Thoracic aorta (tissue), 2 donors: ENCODE data around the gene ADGRA1. TPM values are rescaled to one million over a fixed set of nuclear protein-coding genes. Genes with fewer than 3 reads are reported as not detected.
"Not testable (repeated sequence)": the region's sequence is repeated elsewhere in the genome, so short reads cannot be mapped to it uniquely, and the experiment has no call there.

Source experiments
- ATAC-seq: fragments of 150-250 bp; one replicate; pipeline ENCODE4 v1.8.0; 2017; ENCODE audit warnings: low read depth; ENCODE audit not compliant: insufficient number of reproducible peaks, low FRiP score
- DNase-seq: peaks from one replicate; pipeline ENCODE4 v3.0.0-alpha.2; 2020; ENCODE audit warnings: low spot score
- H3K27ac ChIP-seq, 2 donors: fragments of 200-600 bp; sonication (generic); 1 replicate in 1 of 2; 2 replicates in 1 of 2; pipeline ENCODE4 v1.5.1; 2016; ENCODE audit warnings: mild to moderate bottlenecking in 2 of 2, moderate library complexity in 2 of 2
- H3K27me3 ChIP-seq: fragments of 200-600 bp; sonication (generic); replicated peaks from 2 replicates; pipeline ENCODE4 v1.6.0; 2016; ENCODE audit warnings: mild to moderate bottlenecking; ENCODE audit not compliant: insufficient read depth
- H3K36me3 ChIP-seq: fragments of 200-600 bp; sonication (generic); one replicate; pipeline ENCODE4 v1.5.1; 2016
- H3K4me1 ChIP-seq, 2 donors: fragments of 200-600 bp; sonication (generic); 1 replicate in 1 of 2; 2 replicates in 1 of 2; pipeline versions ENCODE4 v1.5.1 to v1.6.0; 2016; ENCODE audit warnings: low read depth in 2 of 2, mild to moderate bottlenecking in 1 of 2; ENCODE audit not compliant: control insufficient read depth in 1 of 2
- H3K4me3 ChIP-seq: fragments of 200-600 bp; sonication (generic); 2 replicates; pipeline ENCODE4 v1.5.1; 2016; ENCODE audit warnings: mild to moderate bottlenecking
- H3K9me3 ChIP-seq: fragments of 200-600 bp; sonication (generic); 2 replicates; pipeline ENCODE4 v1.5.1; 2016
- total RNA-seq, 2 donors: library from RNA; depleted of rRNA; stranded (reverse); fragments of >200 nt; gene quantifications; one replicate each; pipeline versions ENCODE4 v1.1.0 to v1.2.3, GENCODE V29; 2016
- TF ChIP-seq, protein P1 (sequence below): fragments of 200-600 bp; sonication (generic); IDR thresholded peaks from one replicate; pipeline ENCODE4 v1.5.1; 2019; ENCODE audit warnings: antibody characterized with exemption

The ADGRA1 gene
- total RNA-seq, 2 donors from 2014 or later: not detected

DNA sequence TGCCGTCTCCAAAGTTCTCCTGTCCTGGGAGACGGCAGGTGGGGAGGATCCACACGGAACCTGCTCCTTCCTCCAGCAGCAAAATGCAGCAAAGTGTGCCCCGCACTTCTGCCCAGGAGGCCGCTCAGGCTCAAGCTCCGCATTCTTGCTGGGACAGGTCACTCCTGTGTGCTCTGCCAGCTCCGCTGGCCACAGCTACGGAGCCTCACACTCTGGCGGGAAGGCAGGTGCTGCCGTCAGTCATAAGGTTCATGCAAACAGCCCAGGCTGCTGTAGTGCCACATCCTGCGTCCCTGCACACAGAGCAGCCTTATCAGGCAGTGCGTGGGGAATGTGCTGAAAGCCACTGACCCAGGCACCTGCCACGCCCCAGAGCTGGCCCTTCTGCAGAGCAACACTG is 22.4 kb downstream of the ADGRA1 start:
- DNase-seq (no peak), ATAC-seq (no peak)
- TF ChIP-seq, protein P1, sequence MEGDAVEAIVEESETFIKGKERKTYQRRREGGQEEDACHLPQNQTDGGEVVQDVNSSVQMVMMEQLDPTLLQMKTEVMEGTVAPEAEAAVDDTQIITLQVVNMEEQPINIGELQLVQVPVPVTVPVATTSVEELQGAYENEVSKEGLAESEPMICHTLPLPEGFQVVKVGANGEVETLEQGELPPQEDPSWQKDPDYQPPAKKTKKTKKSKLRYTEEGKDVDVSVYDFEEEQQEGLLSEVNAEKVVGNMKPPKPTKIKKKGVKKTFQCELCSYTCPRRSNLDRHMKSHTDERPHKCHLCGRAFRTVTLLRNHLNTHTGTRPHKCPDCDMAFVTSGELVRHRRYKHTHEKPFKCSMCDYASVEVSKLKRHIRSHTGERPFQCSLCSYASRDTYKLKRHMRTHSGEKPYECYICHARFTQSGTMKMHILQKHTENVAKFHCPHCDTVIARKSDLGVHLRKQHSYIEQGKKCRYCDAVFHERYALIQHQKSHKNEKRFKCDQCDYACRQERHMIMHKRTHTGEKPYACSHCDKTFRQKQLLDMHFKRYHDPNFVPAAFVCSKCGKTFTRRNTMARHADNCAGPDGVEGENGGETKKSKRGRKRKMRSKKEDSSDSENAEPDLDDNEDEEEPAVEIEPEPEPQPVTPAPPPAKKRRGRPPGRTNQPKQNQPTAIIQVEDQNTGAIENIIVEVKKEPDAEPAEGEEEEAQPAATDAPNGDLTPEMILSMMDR: no peak
- Histone ChIP-seq H3K4me3 (no peak overlapping the region), H3K4me1 (no peaks in the 10 kb centered on the region), H3K27ac (no peak overlapping the region), H3K27me3 (no peaks in the 10 kb centered on the region), H3K9me3 (peaks cover 20% of the 10 kb centered on the region), H3K36me3 (no peaks in the 10 kb centered on the region)

DNA sequence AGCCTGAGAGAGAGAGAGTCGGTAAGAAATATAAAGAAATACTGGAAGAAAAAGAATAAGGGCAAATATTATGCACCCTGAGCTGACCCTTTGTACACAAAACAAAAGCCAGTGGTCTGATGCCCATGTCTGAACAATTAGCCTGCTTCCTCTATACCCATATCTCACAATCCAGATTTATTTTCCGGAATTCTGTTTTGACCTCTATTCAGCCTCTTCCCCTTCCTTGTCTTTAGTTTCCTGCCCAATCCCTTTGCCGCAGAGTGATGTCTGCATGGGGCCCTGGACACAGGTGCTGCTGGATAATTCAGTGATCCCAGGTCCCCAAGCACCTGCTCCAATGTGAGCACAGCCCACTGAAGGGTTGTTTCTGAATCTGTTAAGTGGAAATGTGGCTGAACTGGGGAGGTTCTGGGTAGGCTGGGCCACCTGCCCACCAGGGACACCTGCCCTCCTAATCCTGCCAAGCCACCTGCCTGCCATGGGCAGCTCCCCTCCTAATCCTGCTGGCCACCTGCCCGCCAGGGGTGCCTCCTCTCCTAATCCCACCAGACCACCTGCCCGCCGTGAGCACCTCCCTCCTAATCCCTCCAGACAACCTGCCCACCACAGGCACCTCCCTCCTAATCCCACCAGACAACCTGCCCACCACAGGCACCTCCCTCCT is 23.0 kb downstream of the ADGRA1 start:
- Histone ChIP-seq H3K9me3 (peaks cover 20% of the 10 kb centered on the region), H3K27ac (no peak overlapping the region), H3K27me3 (no peaks in the 10 kb centered on the region), H3K4me3 (no peak overlapping the region), H3K36me3 (no peaks in the 10 kb centered on the region), H3K4me1 (no peaks in the 10 kb centered on the region)
- DNase-seq: no peak
- ATAC-seq: no peak
- TF ChIP-seq, protein P1: no peak

DNA sequence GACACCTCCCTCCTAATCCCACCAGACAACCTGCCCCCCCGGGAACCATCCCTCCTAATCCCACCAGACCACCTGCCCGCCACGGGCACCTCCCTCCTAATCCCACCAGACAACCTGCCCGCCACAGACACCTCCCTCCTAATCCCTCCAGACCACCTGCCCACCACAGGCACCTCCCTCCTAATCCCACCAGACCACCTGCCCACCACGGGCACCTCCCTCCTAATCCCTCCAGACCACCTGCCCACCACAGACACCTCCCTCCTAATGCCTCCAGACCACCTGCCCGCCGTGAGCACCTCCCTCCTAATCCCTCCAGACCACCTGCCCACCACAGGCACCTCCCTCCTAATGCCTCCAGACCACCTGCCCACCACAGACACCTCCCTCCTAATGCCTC is 23.9 kb downstream of the ADGRA1 start:
- not testable (repeated sequence) for ATAC-seq, H3K36me3 ChIP-seq, H3K27me3 ChIP-seq, DNase-seq, H3K4me1 ChIP-seq, H3K27ac ChIP-seq, H3K4me3 ChIP-seq
- H3K9me3 ChIP-seq: peaks cover 19% of the 10 kb centered on the region

DNA sequence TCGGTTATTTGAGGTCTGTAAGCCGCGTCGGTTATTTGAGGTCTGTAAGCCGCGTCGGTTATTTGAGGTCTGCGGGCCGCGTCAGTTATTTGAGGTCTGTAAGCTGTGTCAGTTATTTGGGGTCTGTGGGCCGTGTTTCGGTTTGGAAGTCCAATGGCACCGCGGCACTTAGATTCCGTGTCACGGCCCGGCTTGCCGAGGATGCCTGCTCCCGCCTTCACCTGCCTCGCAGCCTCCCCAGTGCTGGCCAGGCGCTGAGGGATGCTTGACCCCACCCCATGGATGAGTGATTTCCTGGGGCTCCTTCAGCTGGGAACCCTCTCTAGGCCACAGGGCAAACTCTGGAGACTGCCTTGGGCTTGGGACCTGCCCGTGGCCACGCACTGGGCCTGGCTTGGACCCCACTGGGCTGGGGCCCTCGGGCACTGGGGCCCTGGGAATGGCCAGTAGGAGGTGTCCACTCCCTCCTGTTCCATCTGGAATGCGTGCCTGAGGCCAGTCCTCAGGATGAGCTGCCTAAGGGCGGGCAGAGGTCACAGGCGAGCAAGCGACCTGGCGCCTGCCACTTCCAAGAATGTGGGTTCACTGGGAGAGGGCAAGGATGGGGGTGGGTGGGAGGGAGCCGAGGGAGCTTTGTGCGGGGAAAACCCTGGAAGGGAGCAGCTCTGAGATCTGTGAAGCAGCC is 25.6 kb downstream of the ADGRA1 start:
- Histone ChIP-seq H3K27me3 (no peaks in the 10 kb centered on the region), H3K27ac (no peak overlapping the region), H3K9me3 (peaks cover 3% of the 10 kb centered on the region), H3K36me3 (no peaks in the 10 kb centered on the region), H3K4me1 (no peaks in the 10 kb centered on the region), H3K4me3 (no peak overlapping the region)
- DNase-seq (no peak), ATAC-seq (no peak)
- TF ChIP-seq, protein P1: no peak

DNA sequence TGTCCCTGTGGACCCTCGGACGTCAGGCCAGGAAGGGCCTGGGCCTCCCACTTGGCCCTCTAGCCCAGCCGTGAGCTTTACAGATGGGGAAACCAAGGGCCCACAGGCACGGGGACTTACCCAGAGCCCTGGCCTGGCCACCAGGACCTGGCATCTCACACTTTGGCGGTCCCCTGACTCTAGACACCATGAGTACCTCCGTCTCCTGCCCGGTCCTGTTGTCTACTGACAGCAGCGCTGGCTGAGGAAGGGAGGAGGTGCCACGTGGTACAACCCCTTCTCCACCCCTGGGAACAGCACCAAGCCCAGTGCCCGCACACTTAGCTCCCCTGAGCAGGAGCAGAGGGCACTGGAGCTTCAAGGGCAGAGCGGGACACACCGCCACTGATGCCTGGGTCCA is 26.1 kb downstream of the ADGRA1 start:
- Histone ChIP-seq H3K9me3 (no peaks in the 10 kb centered on the region), H3K4me1 (no peaks in the 10 kb centered on the region), H3K27me3 (no peaks in the 10 kb centered on the region), H3K4me3 (no peak overlapping the region), H3K36me3 (no peaks in the 10 kb centered on the region), H3K27ac (no peak overlapping the region)
- TF ChIP-seq, protein P1: no peak
- DNase-seq (no peak), ATAC-seq (no peak)
